Karpas-422 (cell line): ENCODE results near the gene MAB21L2. TPM values are rescaled to one million over a fixed set of nuclear protein-coding genes. Genes with fewer than 3 reads are reported as not detected.

Source experiments
- DNase-seq: peaks from one replicate; pipeline ENCODE4 v3.0.0-alpha.2; 2015
- H2AFZ ChIP-seq: fragments of 200-600 bp; sonication (generic); 2 replicates; pipeline ENCODE4 v1.6.1; 2014; ENCODE audit warnings: antibody characterized with exemption, low read length, mixed read lengths
- H3K27ac ChIP-seq: fragments of 200-600 bp; sonication (generic); 2 replicates; pipeline ENCODE4 v1.5.1; 2014; ENCODE audit warnings: mild to moderate bottlenecking, low read length, moderate library complexity
- H3K27me3 ChIP-seq: fragments of 200-600 bp; sonication (generic); 2 replicates; pipeline ENCODE4 v1.6.1; 2014; ENCODE audit warnings: low read length, mixed read lengths
- H3K36me3 ChIP-seq: fragments of 200-600 bp; sonication (generic); 2 replicates; pipeline ENCODE4 v1.6.1; 2014; ENCODE audit warnings: low read length, mixed read lengths; ENCODE audit not compliant: insufficient read depth
- H3K4me1 ChIP-seq: fragments of 200-600 bp; sonication (generic); 2 replicates; pipeline ENCODE4 v1.6.1; 2014; ENCODE audit warnings: mild to moderate bottlenecking, low read length, mixed read lengths
- H3K4me2 ChIP-seq: fragments of 200-600 bp; sonication (generic); 2 replicates; pipeline ENCODE4 v1.6.1; 2014; ENCODE audit warnings: low read length, low read depth, mild to moderate bottlenecking; ENCODE audit not compliant: poor library complexity, severe bottlenecking
- H3K4me3 ChIP-seq: fragments of 200-600 bp; sonication (generic); 2 replicates; pipeline ENCODE4 v1.5.1; 2014; ENCODE audit warnings: mild to moderate bottlenecking, antibody characterized with exemption, low read length, mixed read lengths
- H3K79me2 ChIP-seq: fragments of 200-600 bp; sonication (generic); 2 replicates; pipeline ENCODE4 v1.6.1; 2014; ENCODE audit warnings: mild to moderate bottlenecking, low read length, mixed read lengths
- H3K9ac ChIP-seq: fragments of 200-600 bp; sonication (generic); 2 replicates; pipeline ENCODE4 v1.6.0; 2014; ENCODE audit warnings: low read length
- H3K9me2 ChIP-seq: fragments of 200-600 bp; sonication (generic), shearing (Covaris generic); replicated peaks from 2 replicates; pipeline ENCODE4 v1.6.0; 2014; ENCODE audit warnings: mild to moderate bottlenecking, low read length, moderate library complexity; ENCODE audit not compliant: insufficient read depth
- H3K9me3 ChIP-seq: fragments of 300-700, 200-600 bp; sonication (generic); 2 replicates; pipeline ENCODE4 v1.6.1; 2014; ENCODE audit warnings: low read length, mixed read lengths
- H4K20me1 ChIP-seq: fragments of 200-600 bp; sonication (generic); 2 replicates; pipeline ENCODE4 v1.6.1; 2014; ENCODE audit warnings: mild to moderate bottlenecking, antibody characterized with exemption, low read length, low read depth; ENCODE audit not compliant: insufficient read depth
- total RNA-seq: library from RNA; depleted of rRNA; stranded (reverse); fragments of >200 nt; shearing (Covaris generic); gene quantifications from 2 replicates; pipeline ENCODE4 v1.2.3, GENCODE V29; 2014; ENCODE audit warnings: low replicate concordance

MAB21L2 gene
- total RNA-seq, 1 experiment from 2014 or later: not detected

GRCh38 chr4:150569384-150569987, 12.5 kb upstream of the MAB21L2 start:
- Histone ChIP-seq H3K4me3 (no peak overlapping the region), H2AFZ (no peak overlapping the region), H3K9ac (no peak overlapping the region), H3K4me1 (peaks cover 7% of the 10 kb centered on the region; the same call in 1 of the 2 replicates), H3K27me3 (no peaks in the 10 kb centered on the region), H3K36me3 (no peaks in the 10 kb centered on the region; the same call in 1 of the 2 replicates), H3K79me2 (0 out of 2 replicates have a peak, but pooled peaks cover 3% of the 10 kb centered on the region), H3K4me2 (no peak overlapping the region), H3K9me3 (peaks cover 5% of the 10 kb centered on the region; the same call in 1 of the 2 replicates), H3K9me2 (no peaks in the 10 kb centered on the region), H3K27ac (no peak overlapping the region), H4K20me1 (no peaks in the 10 kb centered on the region)
- DNase-seq: no peak

DNA sequence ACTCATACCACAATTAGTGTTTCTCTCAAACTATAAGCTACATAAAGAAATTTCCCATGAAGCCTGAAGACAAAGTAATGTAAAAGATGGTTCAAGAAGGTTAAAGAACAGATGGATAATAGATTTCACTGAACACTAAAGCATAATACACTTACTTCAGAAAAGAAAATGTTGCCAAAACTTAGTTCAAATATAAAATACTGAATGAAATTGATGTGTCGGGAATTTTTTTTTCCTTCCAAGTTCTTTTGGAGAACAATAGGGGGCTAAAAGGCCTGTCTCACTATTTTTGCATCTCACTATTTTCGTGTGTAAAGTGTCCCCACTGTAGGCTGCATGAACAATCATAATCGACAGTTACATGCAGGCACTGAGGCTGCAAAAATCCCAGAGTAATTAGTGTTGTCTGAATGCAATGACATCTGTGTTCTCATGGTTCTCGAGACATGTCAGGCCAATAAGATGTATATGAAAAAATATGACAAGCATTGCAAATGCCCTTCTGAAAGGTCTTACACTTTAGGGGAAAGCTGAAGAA, 11.9 kb upstream of the MAB21L2 start:
- H3K4me1 ChIP-seq: peaks cover 7% of the 10 kb centered on the region; the same call in 1 of the 2 replicates
- no peak overlapping the region for H3K4me2 ChIP-seq
- H3K9me2 ChIP-seq: no peaks in the 10 kb centered on the region
- no peak for DNase-seq
- no peaks in the 10 kb centered on the region for H3K27me3 ChIP-seq
- no peaks in the 10 kb centered on the region for H4K20me1 ChIP-seq
- H3K36me3 ChIP-seq: no peaks in the 10 kb centered on the region; the same call in 1 of the 2 replicates
- 0 out of 2 replicates have a peak, but pooled peaks cover 3% of the 10 kb centered on the region for H3K79me2 ChIP-seq
- H2AFZ ChIP-seq: no peak overlapping the region
- no peak overlapping the region for H3K4me3 ChIP-seq
- no peak overlapping the region for H3K9ac ChIP-seq
- no peak overlapping the region for H3K27ac ChIP-seq
- H3K9me3 ChIP-seq: peaks cover 1% of the 10 kb centered on the region; the same call in 1 of the 2 replicates

- H2AFZ ChIP-seq: no peak overlapping the region
- H3K4me3 ChIP-seq: no peak overlapping the region
- no peak overlapping the region for H3K9ac ChIP-seq
- H3K79me2 ChIP-seq: 0 out of 2 replicates have a peak, but pooled peaks cover 6% of the 10 kb centered on the region
- DNase-seq: no peak
- H3K27ac ChIP-seq: no peak overlapping the region
- H3K36me3 ChIP-seq: no peaks in the 10 kb centered on the region
- H4K20me1 ChIP-seq: no peaks in the 10 kb centered on the region
- H3K9me3 ChIP-seq: no peaks in the 10 kb centered on the region
- peaks cover 7% of the 10 kb centered on the region; the same call in 1 of the 2 replicates for H3K4me1 ChIP-seq
- no peak overlapping the region for H3K4me2 ChIP-seq
- no peaks in the 10 kb centered on the region for H3K27me3 ChIP-seq
- H3K9me2 ChIP-seq: no peaks in the 10 kb centered on the region
Observed at GRCh38 chr4:150570862-150571261, 11.1 kb upstream of the MAB21L2 start.

DNA sequence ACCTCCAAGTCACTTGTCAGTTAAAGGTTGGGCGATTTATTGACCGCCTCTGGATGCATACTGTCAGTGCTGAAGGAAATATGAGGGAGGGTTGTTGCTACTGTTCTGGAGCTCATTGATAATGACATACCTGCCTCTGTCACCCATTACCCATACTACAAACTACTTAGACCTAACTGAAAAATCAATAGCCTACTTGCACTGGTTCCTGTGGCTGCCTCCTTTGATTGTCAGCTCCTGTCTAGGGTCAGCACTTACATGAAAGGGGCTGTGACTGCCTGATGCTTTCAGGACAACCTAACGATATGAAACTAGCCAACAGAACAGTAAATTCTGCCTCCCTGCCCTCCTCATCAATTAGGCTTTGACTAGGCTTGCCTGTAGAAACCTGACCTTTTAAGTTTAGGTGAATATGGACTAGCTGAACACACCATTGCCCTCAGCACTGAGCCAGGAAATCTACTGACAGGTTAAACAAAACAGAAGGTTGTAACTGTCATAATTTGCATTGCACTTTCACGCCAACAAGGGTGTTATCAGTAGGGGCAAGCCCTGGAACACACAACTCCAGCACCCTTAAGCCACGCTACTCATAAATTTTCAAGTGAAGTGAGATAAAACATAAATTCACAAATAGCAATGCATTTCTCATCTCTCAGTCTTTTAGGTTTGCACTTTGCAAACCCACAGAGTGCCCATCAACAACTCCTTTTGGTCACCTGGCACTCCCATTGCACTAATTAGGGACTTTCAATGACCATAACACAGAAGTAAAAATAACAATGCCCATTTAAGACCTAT, 9.0 kb upstream of the MAB21L2 start:
- Histone ChIP-seq H3K79me2 (peaks cover 9% of the 10 kb centered on the region; the same call in 1 of the 2 replicates), H3K27me3 (no peaks in the 10 kb centered on the region), H3K4me3 (no peak overlapping the region), H4K20me1 (no peaks in the 10 kb centered on the region), H3K36me3 (no peaks in the 10 kb centered on the region), H3K9me3 (no peaks in the 10 kb centered on the region), H3K9me2 (no peaks in the 10 kb centered on the region), H3K27ac (no peak overlapping the region), H2AFZ (no peak overlapping the region), H3K9ac (no peak overlapping the region), H3K4me2 (no peak overlapping the region), H3K4me1 (peaks cover 7% of the 10 kb centered on the region; the same call in 1 of the 2 replicates)
- no peak for DNase-seq

DNA sequence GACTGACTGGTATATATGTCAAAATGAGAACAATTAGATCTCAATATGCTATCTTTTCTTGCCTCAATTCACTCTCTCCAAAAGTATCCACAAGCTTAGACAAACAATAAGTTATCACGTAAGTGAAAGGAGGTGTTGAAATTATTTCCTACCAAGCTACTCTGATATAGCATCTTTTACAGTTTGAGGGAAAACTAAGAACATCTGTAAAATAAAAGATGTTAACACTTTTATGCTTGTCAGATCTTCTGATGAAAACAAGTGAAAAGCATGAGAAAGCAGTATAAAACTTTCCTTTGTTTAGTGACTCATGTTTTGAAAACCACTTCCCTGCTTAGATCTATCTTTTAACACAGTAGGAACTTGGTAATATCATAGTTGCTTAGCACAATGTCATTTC, 8.4 kb upstream of the MAB21L2 start:
- H3K4me1 ChIP-seq: peaks cover 7% of the 10 kb centered on the region; the same call in 1 of the 2 replicates
- no peaks in the 10 kb centered on the region for H3K9me2 ChIP-seq
- no peaks in the 10 kb centered on the region for H3K9me3 ChIP-seq
- H3K4me2 ChIP-seq: no peak overlapping the region
- H3K27me3 ChIP-seq: no peaks in the 10 kb centered on the region
- no peak overlapping the region for H3K4me3 ChIP-seq
- H3K9ac ChIP-seq: no peak overlapping the region
- H3K36me3 ChIP-seq: no peaks in the 10 kb centered on the region
- peaks cover 10% of the 10 kb centered on the region; the same call in 1 of the 2 replicates for H3K79me2 ChIP-seq
- H2AFZ ChIP-seq: no peak overlapping the region
- H4K20me1 ChIP-seq: no peaks in the 10 kb centered on the region
- DNase-seq: no peak
- H3K27ac ChIP-seq: no peak overlapping the region

GRCh38 chr4:150574678-150575077, 7.3 kb upstream of the MAB21L2 start:
- Histone ChIP-seq H3K4me3 (no peak overlapping the region), H3K9me2 (no peaks in the 10 kb centered on the region), H2AFZ (no peak overlapping the region), H3K9me3 (no peaks in the 10 kb centered on the region), H3K4me1 (peaks cover 7% of the 10 kb centered on the region; the same call in 1 of the 2 replicates), H3K27ac (no peak overlapping the region), H3K36me3 (no peaks in the 10 kb centered on the region), H3K27me3 (no peaks in the 10 kb centered on the region), H4K20me1 (no peaks in the 10 kb centered on the region), H3K9ac (no peak overlapping the region), H3K79me2 (peaks cover 13% of the 10 kb centered on the region; the same call in 1 of the 2 replicates), H3K4me2 (no peak overlapping the region)
- DNase-seq: no peak

DNA sequence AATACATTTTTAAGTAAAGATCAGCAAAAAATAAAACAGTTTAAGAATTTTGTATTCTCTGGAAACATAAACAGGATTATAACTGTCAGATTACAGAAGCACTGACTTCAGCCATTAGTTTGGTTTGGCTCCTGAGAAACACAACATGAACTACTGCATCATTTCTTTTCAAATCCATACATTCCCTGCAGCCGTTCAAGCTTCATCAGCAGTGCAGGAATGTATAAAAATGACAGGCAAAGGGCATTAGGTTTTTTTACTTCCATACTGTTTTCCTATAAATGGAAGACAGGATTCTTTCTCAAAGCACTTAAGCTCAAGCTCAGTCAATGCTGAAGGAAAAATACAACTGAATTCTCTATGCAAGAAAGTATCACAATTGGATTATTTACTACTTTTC, 4.2 kb upstream of the MAB21L2 start:
- peaks cover 7% of the 10 kb centered on the region; the same call in 1 of the 2 replicates for H3K4me1 ChIP-seq
- H3K27ac ChIP-seq: no peak overlapping the region
- H3K79me2 ChIP-seq: peaks cover 16% of the 10 kb centered on the region; the same call in 1 of the 2 replicates
- H3K36me3 ChIP-seq: no peaks in the 10 kb centered on the region
- no peaks in the 10 kb centered on the region for H3K9me3 ChIP-seq
- H3K4me3 ChIP-seq: no peak overlapping the region
- no peak overlapping the region for H3K4me2 ChIP-seq
- no peak overlapping the region for H3K9ac ChIP-seq
- no peaks in the 10 kb centered on the region for H3K9me2 ChIP-seq
- no peaks in the 10 kb centered on the region for H3K27me3 ChIP-seq
- H4K20me1 ChIP-seq: no peaks in the 10 kb centered on the region
- no peak for DNase-seq
- H2AFZ ChIP-seq: no peak overlapping the region
